HL-60 (cell line): ENCODE data around the gene GAPDHS.

Source experiments
- DNase-seq, 2 experiments: peaks; one replicate each; pipeline ENCODE4 v3.0.0-alpha.2; 2010 to 2020; ENCODE audit warnings: low read depth in 1 of 2, low spot score in 1 of 2
- H3K27ac ChIP-seq: fragments of 250-450 bp; sonication (Bioruptor Pico); replicated peaks from 2 replicates; pipeline ENCODE4 v1.5.1; 2020; ENCODE audit warnings: mild to moderate bottlenecking, moderate library complexity
- H3K27me3 ChIP-seq: fragments of 250-450 bp; sonication (Bioruptor Pico); 2 replicates; pipeline ENCODE4 v1.5.1; 2021; ENCODE audit warnings: mild to moderate bottlenecking, moderate library complexity; ENCODE audit not compliant: insufficient read depth, poor library complexity, severe bottlenecking
- H3K4me3 ChIP-seq: replicated peaks from 2 replicates; pipeline ENCODE4 v1.5.1; 2011; ENCODE audit warnings: mild to moderate bottlenecking, control low read depth, low read length; ENCODE audit not compliant: insufficient read depth
- CTCF ChIP-seq: IDR thresholded peaks from one replicate; pipeline ENCODE4 v1.5.1; 2011; ENCODE audit warnings: low read length, control low read depth, inconsistent platforms; ENCODE audit not compliant: insufficient read depth
- GABPA ChIP-seq: IDR thresholded peaks from 2 replicates; pipeline ENCODE4 v1.6.1; 2012; ENCODE audit warnings: low read depth
- POLR2AphosphoS5 ChIP-seq: IDR thresholded peaks from 2 replicates; pipeline ENCODE4 v1.6.1; 2012; ENCODE audit warnings: low read depth
- REST ChIP-seq: IDR thresholded peaks from 2 replicates; pipeline ENCODE4 v1.6.1; 2012; ENCODE audit warnings: low read depth; ENCODE audit not compliant: insufficient replicate concordance
- SPI1 ChIP-seq: IDR thresholded peaks from 2 replicates; pipeline ENCODE4 v1.6.1; 2012; ENCODE audit warnings: low read depth, mild to moderate bottlenecking, borderline replicate concordance

The GAPDHS gene

GRCh38 chr19:35522745-35523327 lies 10.4 kb upstream of the GAPDHS start:
- Histone ChIP-seq H3K27me3 (peaks cover 2% of the 10 kb centered on the region), H3K4me3 (no peak overlapping the region), H3K27ac (no peak overlapping the region)
- no peak for TF ChIP-seq SPI1
- no peak for TF ChIP-seq CTCF
- no peak for TF ChIP-seq GABPA
- TF ChIP-seq POLR2AphosphoS5 = no peak
- TF ChIP-seq REST = no peak
- DNase-seq = no peak

- H3K4me3 ChIP-seq = no peak overlapping the region
- H3K27me3 ChIP-seq = peaks cover 7% of the 10 kb centered on the region
- H3K27ac ChIP-seq = no peak overlapping the region
- no peak for DNase-seq
- no peak for TF ChIP-seq SPI1
- no peak for TF ChIP-seq GABPA
- TF ChIP-seq CTCF = no peak
- TF ChIP-seq REST = no peak
- TF ChIP-seq POLR2AphosphoS5 = no peak
Measured at GRCh38 chr19:35524181-35524837, 8.9 kb upstream of the GAPDHS start.

DNA sequence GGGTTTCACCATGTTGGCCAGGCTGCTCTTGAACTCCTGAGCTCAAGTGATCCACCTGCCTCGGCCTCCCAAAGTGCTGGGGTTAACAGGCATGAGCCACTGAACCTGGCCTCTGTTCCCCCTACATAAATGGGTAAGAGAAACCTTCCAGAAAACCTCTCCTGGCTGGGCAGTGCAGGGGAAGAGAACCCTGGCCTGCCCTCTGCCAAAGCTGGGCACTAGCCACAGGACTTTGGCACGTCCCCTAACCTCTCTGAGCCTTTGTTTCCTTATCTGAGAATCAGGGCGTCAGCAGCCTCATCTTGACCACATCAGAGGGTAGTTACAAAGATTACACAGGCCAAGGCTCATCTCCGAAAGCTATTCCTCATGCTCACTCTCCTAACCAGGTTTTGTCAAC lies 7.4 kb upstream of the GAPDHS start:
- Histone ChIP-seq H3K27ac (no peak overlapping the region), H3K27me3 (peaks cover 9% of the 10 kb centered on the region), H3K4me3 (no peak overlapping the region)
- TF ChIP-seq CTCF = no peak
- TF ChIP-seq REST = no peak
- no peak for TF ChIP-seq POLR2AphosphoS5
- TF ChIP-seq GABPA = no peak
- TF ChIP-seq SPI1 = no peak
- DNase-seq = no peak
